Activated B cell treated with CpG ODN at 0.5 μM for 24 hours (primary cell): ENCODE data around the gene AKAP8L. TPM values are rescaled to one million over a fixed set of nuclear protein-coding genes. Genes with fewer than 3 reads are reported as not detected.

Experiments used
- ATAC-seq: fragments of 200-7000 bp; cut with Tn5 transposase; one replicate; pipeline ENCODE4 v1.10.0; 2021; ENCODE audit warnings: low read depth, mild to moderate bottlenecking, moderate library complexity
- CTCF ChIA-PET: fragments of 350-600 bp; sonication (Branson Sonifier 250); formaldehyde crosslinking; loops from one replicate; lab custom pipeline; 2021; ENCODE audit warnings: antibody characterized with exemption; lab: Charles Lee
- POLR2A ChIA-PET: fragments of 350-600 bp; sonication (Branson Sonifier 250); formaldehyde crosslinking; loops from one replicate; lab custom pipeline; 2021; ENCODE audit warnings: antibody characterized with exemption; lab: Charles Lee
- DNase-seq: peaks from one replicate; pipeline ENCODE4 v3.0.0; 2022
- H3K27ac Mint-ChIP-seq: one replicate; pipeline ENCODE4 v1.8.0; 2020; ENCODE audit warnings: mixed read lengths
- H3K27me3 Mint-ChIP-seq: one replicate; pipeline ENCODE4 v1.8.0; 2021; ENCODE audit warnings: mixed read lengths
- H3K36me3 Mint-ChIP-seq: one replicate; pipeline ENCODE4 v1.8.0; 2021; ENCODE audit warnings: low read depth, mixed read lengths
- H3K4me1 Mint-ChIP-seq: one replicate; pipeline ENCODE4 v1.8.0; 2021; ENCODE audit warnings: mixed read lengths
- H3K4me3 Mint-ChIP-seq: one replicate; pipeline ENCODE4 v1.8.0; 2020; ENCODE audit warnings: mild to moderate bottlenecking, mixed read lengths
- H3K9me3 Mint-ChIP-seq: one replicate; pipeline ENCODE4 v1.8.0; 2020; ENCODE audit warnings: mixed read lengths
- intact Hi-C: fragments of 100-400 bp; cut with micrococcal nuclease; formaldehyde crosslinking; loops from one replicate; pipeline ENCODE4 v1.15.1; 2024
- total RNA-seq: library from RNA; stranded (reverse); gene quantifications from 2 replicates; pipeline ENCODE4 v1.2.3, GENCODE V29; 2022
- TF ChIP-seq, protein P1 (sequence below): fragments of 200-600 bp; IDR thresholded peaks from one replicate; pipeline ENCODE4 v1.8.0; 2022; ENCODE audit warnings: antibody characterized with exemption, mild to moderate bottlenecking

AKAP8L gene
- total RNA-seq, 1 donor from 2014 or later, result 163 TPM

DNA sequence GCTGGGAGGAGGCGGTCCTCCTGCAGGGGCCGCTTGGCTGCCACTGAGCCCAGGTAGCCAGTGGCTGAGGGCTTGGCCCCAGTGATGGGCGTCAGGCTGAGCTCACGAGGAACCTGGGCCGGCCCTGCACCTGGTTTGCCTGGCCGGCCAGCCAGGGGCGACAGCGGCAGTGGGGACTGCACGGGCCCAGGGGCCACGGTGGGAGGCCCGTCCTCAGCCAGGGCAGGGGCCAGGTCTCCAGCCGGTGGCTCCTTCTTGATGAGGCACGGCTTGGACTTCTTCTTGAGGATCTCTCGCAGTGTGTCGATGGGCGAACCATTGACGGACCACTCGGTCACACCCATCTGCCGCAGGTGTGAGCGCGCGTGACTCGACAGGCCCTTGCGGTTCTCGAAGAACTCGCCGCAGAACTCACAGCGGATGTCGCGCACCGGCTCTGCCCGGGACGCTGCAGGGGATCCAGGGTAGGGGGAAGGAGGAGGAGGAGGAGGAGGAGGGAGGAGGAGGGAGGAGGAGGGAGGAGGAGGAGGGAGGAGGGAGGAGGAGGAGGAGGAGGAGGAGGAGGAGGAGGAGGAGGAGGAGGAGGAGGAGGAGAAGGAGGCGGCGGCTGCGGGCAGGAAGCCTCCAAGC, 6.6 kb upstream of the AKAP8L start:
- no peak overlapping the region for H3K4me3 Mint-ChIP-seq
- ATAC-seq, result no peak
- H3K27me3 Mint-ChIP-seq, result no peaks in the 10 kb centered on the region
- DNase-seq, result no peak
- ChIA-PET POLR2A (no interaction called here), CTCF (no interaction called here)
- H3K36me3 Mint-ChIP-seq, result peaks cover 56% of the 10 kb centered on the region
- peaks cover 5% of the 10 kb centered on the region for H3K4me1 Mint-ChIP-seq
- TF ChIP-seq, protein P1, sequence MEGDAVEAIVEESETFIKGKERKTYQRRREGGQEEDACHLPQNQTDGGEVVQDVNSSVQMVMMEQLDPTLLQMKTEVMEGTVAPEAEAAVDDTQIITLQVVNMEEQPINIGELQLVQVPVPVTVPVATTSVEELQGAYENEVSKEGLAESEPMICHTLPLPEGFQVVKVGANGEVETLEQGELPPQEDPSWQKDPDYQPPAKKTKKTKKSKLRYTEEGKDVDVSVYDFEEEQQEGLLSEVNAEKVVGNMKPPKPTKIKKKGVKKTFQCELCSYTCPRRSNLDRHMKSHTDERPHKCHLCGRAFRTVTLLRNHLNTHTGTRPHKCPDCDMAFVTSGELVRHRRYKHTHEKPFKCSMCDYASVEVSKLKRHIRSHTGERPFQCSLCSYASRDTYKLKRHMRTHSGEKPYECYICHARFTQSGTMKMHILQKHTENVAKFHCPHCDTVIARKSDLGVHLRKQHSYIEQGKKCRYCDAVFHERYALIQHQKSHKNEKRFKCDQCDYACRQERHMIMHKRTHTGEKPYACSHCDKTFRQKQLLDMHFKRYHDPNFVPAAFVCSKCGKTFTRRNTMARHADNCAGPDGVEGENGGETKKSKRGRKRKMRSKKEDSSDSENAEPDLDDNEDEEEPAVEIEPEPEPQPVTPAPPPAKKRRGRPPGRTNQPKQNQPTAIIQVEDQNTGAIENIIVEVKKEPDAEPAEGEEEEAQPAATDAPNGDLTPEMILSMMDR, result no peak
- no peak overlapping the region for H3K27ac Mint-ChIP-seq
- no peaks in the 10 kb centered on the region for H3K9me3 Mint-ChIP-seq
- intact Hi-C loops, result no loop called here

DNA sequence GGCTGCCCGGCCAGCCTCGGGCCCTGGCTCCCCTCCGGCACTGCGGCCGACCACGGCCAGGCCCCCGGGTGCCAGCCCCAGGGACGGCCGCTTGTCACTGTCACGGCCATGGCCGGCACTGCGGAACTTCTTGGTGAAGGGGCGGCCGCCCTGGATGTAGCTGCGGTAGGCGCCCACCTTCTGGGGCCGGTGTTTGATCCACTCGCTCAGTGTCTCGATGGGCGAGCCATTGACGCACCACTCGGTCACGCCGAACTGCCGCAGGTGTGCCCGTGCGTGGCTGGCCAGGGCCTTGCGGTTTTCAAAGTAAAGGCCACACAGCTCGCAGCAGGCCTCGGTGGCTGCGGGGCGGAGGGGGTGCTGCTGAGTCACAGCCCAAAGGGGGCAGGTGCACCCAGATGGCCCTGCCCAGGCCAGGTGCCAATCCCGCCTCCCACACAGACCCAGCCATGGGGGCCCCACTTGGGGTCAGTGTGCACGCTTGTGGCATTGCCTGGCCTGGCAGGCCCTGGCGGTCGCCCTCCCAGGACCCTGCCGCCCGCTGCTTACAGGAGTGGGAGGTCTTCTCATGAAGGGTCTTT, 6.0 kb upstream of the AKAP8L start:
- H3K36me3 Mint-ChIP-seq, result peaks cover 54% of the 10 kb centered on the region
- POLR2A ChIA-PET, result no interaction called here
- intact Hi-C loops, result no loop called here
- no peaks in the 10 kb centered on the region for H3K27me3 Mint-ChIP-seq
- H3K4me3 Mint-ChIP-seq, result no peak overlapping the region
- ATAC-seq (no peak), DNase-seq (no peak)
- no peak overlapping the region for H3K27ac Mint-ChIP-seq
- TF ChIP-seq, protein P1, result no peak
- H3K4me1 Mint-ChIP-seq, result peaks cover 2% of the 10 kb centered on the region
- no peaks in the 10 kb centered on the region for H3K9me3 Mint-ChIP-seq
- CTCF ChIA-PET, result no interaction called here

DNA sequence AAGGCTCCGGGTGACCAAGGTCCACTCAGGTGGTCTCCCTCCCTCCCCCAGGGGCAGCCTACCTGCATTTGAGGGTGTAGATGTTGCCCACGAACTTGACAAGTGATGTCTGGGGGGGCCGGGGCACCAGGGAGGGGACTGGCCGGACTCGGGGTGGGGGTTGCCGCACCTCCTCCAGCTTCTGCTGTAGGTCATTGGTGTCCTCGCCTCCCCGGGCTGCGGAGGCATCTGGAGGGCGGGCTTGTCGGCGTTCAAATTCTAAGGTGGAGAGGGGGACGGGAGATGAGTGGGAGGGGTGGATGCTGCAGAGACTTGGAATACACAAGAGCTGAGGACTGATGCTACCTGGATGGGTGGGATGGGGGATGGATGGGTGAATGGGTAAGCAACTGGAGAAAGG, 5.3 kb upstream of the AKAP8L start:
- ATAC-seq (no peak), DNase-seq (no peak)
- H3K4me1 Mint-ChIP-seq, result peaks cover 8% of the 10 kb centered on the region
- intact Hi-C loops, result no loop called here
- no peak overlapping the region for H3K4me3 Mint-ChIP-seq
- H3K27me3 Mint-ChIP-seq, result no peaks in the 10 kb centered on the region
- TF ChIP-seq, protein P1, result no peak
- no peak overlapping the region for H3K27ac Mint-ChIP-seq
- ChIA-PET POLR2A (no interaction called here), CTCF (no interaction called here)
- peaks cover 54% of the 10 kb centered on the region for H3K36me3 Mint-ChIP-seq
- no peaks in the 10 kb centered on the region for H3K9me3 Mint-ChIP-seq

DNA sequence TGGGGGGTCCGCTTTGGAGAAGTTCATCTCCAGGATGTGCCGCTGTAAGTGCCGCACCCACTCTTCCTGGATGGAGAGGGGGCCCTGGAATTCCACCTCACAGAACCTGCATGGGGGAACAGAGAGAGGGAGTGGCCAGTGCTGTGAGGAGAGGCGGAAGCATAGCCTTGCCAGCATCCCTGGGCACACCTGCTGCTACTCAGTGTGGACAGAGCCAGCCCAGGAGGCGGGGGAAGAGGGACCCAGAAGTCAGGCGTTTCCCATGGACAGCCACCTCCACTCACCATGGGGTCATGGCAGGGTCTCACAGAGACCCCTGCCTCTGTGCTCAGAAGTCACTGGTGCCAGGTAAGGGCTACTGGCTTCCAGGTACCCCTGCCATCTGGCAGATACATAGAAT, 4.3 kb upstream of the AKAP8L start:
- peaks cover 60% of the 10 kb centered on the region for H3K36me3 Mint-ChIP-seq
- ChIA-PET POLR2A (no interaction called here), CTCF (no interaction called here)
- ATAC-seq (no peak), DNase-seq (no peak)
- intact Hi-C loops, result no loop called here
- H3K27me3 Mint-ChIP-seq, result no peaks in the 10 kb centered on the region
- peaks cover 13% of the 10 kb centered on the region for H3K4me1 Mint-ChIP-seq
- H3K27ac Mint-ChIP-seq, result no peak overlapping the region
- TF ChIP-seq, protein P1, result no peak
- no peaks in the 10 kb centered on the region for H3K9me3 Mint-ChIP-seq
- H3K4me3 Mint-ChIP-seq, result no peak overlapping the region

DNA sequence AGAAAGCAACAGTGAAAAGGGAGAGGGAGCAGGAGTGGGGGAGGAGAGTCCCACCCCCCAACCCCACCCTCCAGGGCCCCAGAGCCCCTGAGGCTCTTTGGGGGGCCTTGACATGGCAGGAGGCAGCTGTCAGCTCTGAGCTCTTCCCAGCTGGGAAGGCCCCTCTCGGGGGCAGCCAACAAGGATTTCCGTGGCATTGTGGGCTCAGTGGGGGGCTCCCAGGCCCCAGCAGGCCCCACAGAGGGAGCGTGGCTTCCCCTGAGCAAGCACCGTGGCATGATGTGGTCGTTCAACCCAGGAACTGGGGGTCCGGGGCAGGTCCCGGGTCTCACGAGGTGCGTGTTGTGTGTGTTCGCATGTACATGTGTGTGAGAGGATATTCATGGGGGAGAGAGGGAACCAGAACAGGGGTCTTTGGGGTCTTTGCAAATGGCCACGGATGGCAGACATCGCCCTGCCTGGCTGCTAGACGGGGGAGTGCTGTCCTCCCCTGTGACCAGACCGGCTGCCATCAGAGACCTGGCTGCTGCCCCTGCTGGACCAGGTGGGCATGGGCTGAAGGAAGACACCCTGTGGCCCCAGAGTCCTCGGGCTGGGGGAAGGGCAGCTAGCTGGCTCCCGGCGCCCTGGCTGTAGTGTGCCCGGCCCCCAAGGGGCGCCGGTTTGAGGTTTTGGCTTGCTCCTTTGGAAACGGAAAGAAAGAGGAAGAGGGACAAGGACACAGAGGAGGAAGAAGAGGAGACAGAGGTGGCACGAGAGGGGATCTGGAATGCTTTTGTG, 3.7 kb upstream of the AKAP8L start:
- H3K27ac Mint-ChIP-seq, result no peak overlapping the region
- DNase-seq, result no peak
- H3K4me1 Mint-ChIP-seq, result peaks cover 20% of the 10 kb centered on the region
- no peak overlapping the region for H3K4me3 Mint-ChIP-seq
- no peaks in the 10 kb centered on the region for H3K9me3 Mint-ChIP-seq
- TF ChIP-seq, protein P1, result no peak
- no peaks in the 10 kb centered on the region for H3K27me3 Mint-ChIP-seq
- intact Hi-C loops, result no loop called here
- POLR2A ChIA-PET, result no interaction called here
- H3K36me3 Mint-ChIP-seq, result peaks cover 60% of the 10 kb centered on the region
- ATAC-seq, result no peak
- CTCF ChIA-PET, result interaction anchor here (7.0 kb wide), 1 partner anchor 134 kb away, joined by 87 read pairs; no protein-coding TSS in a partner anchor
